Measurements from ENCODE around the gene MFAP4.

MFAP4 gene

GRCh38 chr17:19339341-19339815 lies 47.6 kb downstream of the MFAP4 start:
- H3K4me3 ChIP-seq (ENCODE audit: low read depth, low read length): no peak overlapping the region
- H3K4me1 ChIP-seq: no peaks in the 10 kb centered on the region
- TF ChIP-seq, protein P1, sequence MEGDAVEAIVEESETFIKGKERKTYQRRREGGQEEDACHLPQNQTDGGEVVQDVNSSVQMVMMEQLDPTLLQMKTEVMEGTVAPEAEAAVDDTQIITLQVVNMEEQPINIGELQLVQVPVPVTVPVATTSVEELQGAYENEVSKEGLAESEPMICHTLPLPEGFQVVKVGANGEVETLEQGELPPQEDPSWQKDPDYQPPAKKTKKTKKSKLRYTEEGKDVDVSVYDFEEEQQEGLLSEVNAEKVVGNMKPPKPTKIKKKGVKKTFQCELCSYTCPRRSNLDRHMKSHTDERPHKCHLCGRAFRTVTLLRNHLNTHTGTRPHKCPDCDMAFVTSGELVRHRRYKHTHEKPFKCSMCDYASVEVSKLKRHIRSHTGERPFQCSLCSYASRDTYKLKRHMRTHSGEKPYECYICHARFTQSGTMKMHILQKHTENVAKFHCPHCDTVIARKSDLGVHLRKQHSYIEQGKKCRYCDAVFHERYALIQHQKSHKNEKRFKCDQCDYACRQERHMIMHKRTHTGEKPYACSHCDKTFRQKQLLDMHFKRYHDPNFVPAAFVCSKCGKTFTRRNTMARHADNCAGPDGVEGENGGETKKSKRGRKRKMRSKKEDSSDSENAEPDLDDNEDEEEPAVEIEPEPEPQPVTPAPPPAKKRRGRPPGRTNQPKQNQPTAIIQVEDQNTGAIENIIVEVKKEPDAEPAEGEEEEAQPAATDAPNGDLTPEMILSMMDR (IDR thresholded peaks at IDR 0.05; ENCODE audit: low read depth, low read length): no peak
- H3K36me3 ChIP-seq: no peaks in the 10 kb centered on the region
- no peak for DNase-seq
- no peaks in the 10 kb centered on the region for H3K27me3 ChIP-seq
- no peaks in the 10 kb centered on the region for H3K9me3 ChIP-seq

DNA sequence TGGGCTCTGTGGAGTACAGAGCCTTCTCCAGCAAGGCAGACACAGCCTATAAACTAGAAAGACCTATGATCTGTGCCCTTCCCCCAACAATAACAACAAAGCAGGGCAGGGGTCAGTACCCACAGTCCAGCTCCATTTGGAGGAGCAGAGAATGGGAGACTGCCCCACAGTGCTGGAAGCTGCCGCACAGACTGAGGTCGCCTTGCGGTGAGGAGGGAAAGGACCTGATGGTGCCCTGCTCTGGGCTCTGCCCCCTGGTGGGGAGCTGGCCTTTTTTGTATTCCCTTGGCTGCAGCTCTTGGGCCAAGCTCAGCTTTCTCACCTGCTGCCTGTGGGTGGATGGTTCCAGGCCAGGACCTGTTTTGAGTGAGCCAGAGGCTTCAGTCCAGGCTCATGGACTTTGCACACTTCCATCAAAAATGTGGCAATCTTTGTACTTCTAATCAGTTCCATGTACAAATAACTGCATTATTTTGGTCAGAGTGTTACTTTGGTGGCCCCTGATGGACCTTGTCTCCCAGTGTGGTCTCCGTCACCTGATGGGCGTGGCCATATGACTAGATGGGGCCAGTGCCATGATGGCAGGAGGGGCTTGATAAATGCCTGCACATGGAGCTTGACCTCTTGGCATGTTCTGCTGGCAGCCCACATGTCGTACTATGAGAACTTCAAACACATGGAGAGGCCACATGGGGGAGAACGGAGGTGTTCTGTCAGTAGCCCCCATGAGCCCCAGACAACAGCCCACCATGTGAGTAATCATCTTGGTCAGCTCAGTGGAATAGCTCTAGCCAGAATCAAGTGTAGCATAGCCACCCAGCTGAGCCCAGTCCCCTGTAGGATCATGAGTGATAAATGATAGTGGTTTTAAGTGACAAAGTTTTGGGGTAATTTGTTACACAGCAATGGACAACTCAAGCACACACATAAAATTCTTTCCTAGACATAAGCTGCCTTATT lies 48.7 kb downstream of the MFAP4 start:
- H3K9me3 ChIP-seq: no peaks in the 10 kb centered on the region
- DNase-seq: peak; percentile 62
- H3K4me1 ChIP-seq: no peaks in the 10 kb centered on the region
- no peak overlapping the region for H3K4me3 ChIP-seq (ENCODE audit: low read depth, low read length)
- TF ChIP-seq, protein P1 (IDR thresholded peaks at IDR 0.05; ENCODE audit: low read depth, low read length): peak; percentile 66
- H3K27me3 ChIP-seq: no peaks in the 10 kb centered on the region
- no peaks in the 10 kb centered on the region for H3K36me3 ChIP-seq

GRCh38 chr17:19337712-19338023 lies 49.3 kb downstream of the MFAP4 start:
- TF ChIP-seq, protein P1 (IDR thresholded peaks at IDR 0.05; ENCODE audit: low read depth, low read length): no peak
- Histone ChIP-seq H3K4me1 (no peaks in the 10 kb centered on the region), H3K9me3 (no peaks in the 10 kb centered on the region), H3K36me3 (no peaks in the 10 kb centered on the region), H3K27me3 (no peaks in the 10 kb centered on the region), H3K4me3 (ENCODE audit: low read depth, low read length) (no peak overlapping the region)
- DNase-seq: no peak

GRCh38 chr17:19336938-19337711 lies 49.9 kb downstream of the MFAP4 start:
- H3K4me1 ChIP-seq: no peaks in the 10 kb centered on the region
- TF ChIP-seq, protein P1 (IDR thresholded peaks at IDR 0.05; ENCODE audit: low read depth, low read length): no peak
- no peak overlapping the region for H3K4me3 ChIP-seq (ENCODE audit: low read depth, low read length)
- no peaks in the 10 kb centered on the region for H3K9me3 ChIP-seq
- no peaks in the 10 kb centered on the region for H3K36me3 ChIP-seq
- no peak for DNase-seq
- no peaks in the 10 kb centered on the region for H3K27me3 ChIP-seq

DNA sequence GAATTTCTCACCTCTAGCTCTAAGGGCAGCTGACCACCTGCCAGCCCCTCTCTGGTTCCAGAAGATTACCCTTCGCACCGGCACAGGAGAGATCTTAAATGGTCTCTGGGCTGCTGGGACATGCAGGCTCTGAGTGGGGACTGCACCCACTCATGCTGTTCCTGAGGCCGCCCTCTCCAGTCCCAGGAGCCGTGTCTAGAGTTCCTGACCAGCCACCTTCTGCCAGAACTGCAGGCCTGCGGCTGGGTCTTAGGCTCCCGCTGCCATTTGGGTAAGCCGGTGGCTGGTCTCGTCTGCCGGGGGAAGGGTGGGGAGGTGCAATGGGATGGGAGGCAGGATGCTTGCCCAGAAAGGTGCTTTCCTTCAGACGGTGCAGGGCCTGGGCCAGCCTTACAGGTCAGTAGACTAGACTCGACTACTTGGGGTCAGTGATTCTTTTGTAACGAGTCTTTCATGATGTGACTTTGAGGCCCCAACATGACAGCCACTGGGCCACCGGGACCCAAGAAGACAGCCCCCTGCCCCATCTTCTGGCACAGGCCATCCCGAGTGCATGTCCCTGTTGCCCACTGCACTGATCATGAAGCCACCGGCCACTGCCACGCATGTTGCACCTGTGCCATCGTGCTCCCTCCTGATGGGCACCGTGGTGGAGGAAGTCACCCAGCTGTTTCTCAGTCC lies 50.9 kb downstream of the MFAP4 start:
- Histone ChIP-seq H3K4me3 (ENCODE audit: low read depth, low read length) (no peak overlapping the region), H3K36me3 (no peaks in the 10 kb centered on the region), H3K9me3 (no peaks in the 10 kb centered on the region), H3K4me1 (no peaks in the 10 kb centered on the region), H3K27me3 (no peaks in the 10 kb centered on the region)
- DNase-seq: no peak
- TF ChIP-seq, protein P1 (IDR thresholded peaks at IDR 0.05; ENCODE audit: low read depth, low read length): no peak
